ENCODE results near the gene AS3MT.

GRCh38 chr10:102900006-102900405, 30.7 kb downstream of the AS3MT start:
- TF ChIP-seq SPI1 (IDR thresholded peaks at IDR 0.05; ENCODE audit: low read depth, low read length) (no peak), TAF1 (IDR thresholded peaks at IDR 0.05; ENCODE audit: low read depth, low read length) (no peak), POLR2AphosphoS5 (IDR thresholded peaks at IDR 0.05; ENCODE audit: low read depth, low read length) (no peak), POLR2A (IDR thresholded peaks at IDR 0.05; ENCODE audit: low read depth, low read length) (no peak)
